Germinal center (tissue), 1 donor: ENCODE results near the gene BTNL9.
"Not testable (repeated sequence)": the region's sequence is repeated elsewhere in the genome, so short reads cannot be mapped to it uniquely, and the experiment has no call there.

Experiments used
- DNase-seq: peaks from one replicate; pipeline ENCODE4 v3.0.0; 2012; ENCODE audit warnings: mixed read lengths, low spot score

The BTNL9 gene

DNA sequence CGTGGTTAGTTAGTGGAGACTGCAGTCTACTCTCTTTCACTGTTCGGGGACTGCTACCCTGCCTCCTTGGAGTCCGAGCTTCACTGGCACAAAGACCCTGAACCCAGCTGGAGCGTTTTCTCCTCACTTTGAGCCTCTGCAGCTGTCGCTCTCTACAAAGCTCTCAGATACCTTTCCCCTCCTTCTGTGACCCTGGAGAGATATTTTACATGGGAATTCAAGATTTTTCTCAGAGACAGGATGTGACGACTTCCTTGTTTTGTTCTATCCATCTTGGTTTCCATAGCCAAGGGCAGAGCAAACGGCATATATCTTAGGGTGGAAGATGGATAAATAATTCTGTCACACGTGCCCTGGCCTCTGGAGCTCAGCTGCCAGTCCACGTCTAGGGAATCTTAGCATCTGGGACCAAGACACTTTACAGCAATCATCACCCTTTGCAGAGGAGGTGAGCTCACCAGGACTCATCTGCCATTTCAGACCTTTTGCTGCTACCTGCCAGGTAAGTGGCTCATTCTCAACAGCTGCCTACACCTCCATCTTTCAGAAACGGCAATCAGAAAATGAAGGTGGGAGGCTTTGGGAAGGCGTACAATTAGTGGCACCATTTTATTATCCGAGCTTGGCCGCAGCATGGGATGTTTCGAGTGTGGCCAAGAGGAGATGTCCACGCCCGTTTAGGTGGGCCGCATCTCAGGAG is at the start of gene BTNL9:
Gene BTNL9 (plus strand): TSS at position 336 of the 700 bp plus-strand sequence. CDS start 5,224 bp downstream, outside the sequence.
- no peak for DNase-seq

DNA sequence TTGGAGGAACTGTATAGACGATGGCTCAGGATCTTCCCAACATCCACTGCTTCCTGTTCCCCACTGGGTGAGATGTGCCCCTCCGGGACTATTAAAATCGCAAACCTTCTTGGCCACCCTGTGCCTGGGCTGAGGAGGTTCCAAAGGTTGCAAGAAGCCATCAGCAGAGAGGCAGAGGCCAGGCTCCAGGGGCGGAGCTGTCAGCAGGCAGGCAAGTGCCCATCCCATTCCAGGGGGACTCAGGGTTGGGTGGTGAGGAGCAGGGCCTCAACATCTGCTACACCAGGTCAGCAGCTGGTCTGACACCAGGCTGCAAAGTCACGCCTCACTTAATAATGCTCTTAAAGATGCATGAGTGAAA is 49.2 kb upstream of the BTNL9 start:
- DNase-seq, result no peak

DNA sequence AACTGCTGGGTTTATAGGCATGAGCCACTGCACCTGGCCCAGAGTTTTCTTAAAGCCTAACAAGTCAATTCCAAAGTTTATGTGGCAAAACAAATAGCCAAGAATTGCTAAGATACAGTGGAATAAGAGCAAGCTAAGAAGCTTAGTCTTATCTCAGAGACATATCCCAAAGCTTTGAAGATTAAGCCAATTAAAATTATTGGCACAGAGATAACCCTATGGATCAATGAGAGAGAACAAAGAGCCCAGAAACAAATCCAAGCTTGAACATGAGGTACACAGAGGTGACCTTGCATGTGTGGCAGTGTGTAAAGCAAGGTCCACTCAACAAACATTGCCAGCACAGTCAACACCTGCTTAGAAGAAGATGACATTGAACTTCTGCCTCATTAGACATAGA is 38.1 kb upstream of the BTNL9 start:
- no peak for DNase-seq

DNA sequence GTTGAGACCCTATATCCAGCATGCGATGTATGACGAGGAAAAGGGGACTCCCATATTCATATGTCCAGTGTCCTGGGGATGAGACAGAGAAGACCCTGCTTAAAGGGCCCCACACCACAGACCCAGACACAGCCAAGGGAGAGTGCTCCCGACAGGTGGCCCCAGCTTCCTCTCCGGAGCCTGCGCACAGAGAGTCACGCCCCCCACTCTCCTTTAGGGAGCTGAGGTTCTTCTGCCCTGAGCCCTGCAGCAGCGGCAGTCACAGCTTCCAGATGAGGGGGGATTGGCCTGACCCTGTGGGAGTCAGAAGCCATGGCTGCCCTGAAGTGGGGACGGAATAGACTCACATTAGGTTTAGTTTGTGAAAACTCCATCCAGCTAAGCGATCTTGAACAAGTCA is 34.3 kb upstream of the BTNL9 start:
- no peak for DNase-seq

DNA sequence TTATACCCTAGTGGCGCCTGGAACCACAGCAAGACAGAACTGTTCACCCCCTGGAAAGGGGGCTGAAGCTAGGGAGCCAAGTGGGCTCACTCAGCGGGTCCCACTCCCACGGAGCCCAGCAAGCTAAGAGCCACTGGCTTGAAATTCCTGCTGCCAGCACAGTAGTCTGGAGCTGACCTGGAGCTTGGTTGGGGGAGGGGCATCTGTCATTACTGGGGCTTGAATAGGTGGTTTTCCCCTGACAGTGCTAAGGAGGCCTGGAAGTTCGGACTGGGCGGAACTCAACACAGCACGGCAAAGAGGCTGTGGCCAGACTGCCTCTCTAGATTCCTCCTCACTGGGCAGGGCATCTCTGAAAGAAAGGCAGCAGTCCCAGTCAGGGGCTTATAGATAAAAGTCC is 31.9 kb upstream of the BTNL9 start:
- no peak for DNase-seq

DNA sequence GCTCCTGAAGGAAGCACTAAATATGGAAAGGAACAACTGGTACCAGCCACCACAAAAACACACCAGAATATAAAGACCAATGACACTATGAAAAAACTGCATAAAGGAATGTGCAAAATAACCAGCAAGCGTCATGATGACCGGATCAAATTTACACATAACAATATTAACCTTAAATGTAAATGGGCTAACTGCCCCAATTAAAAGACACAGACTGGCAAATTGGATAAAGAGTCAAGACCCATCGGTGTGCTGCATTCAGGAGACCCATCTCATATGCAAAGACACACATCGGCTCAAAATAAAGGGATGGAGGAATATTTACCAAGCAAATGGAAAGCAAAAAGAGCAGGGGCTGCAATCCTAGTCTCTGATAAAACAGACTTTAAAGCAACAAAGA is 30.0 kb upstream of the BTNL9 start:
- not testable (repeated sequence) for DNase-seq

DNA sequence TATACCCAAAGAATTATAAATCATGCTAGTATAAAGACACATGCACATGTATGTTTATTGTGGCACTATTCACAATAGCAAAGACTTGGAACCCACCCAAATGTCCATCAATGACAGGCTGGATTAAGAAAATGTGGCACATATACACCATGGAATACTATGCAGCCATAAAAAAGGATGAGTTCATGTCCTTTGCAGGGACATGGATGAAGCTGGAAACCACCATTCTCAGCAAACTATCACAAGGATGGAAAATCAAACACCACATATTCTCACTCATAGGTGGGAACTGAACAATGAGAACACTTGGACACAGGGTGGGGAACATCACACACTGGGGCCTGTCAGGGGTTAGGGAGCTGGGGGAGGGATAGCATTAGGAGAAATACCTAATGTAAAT is 25.4 kb upstream of the BTNL9 start:
- DNase-seq, result not testable (repeated sequence)

DNA sequence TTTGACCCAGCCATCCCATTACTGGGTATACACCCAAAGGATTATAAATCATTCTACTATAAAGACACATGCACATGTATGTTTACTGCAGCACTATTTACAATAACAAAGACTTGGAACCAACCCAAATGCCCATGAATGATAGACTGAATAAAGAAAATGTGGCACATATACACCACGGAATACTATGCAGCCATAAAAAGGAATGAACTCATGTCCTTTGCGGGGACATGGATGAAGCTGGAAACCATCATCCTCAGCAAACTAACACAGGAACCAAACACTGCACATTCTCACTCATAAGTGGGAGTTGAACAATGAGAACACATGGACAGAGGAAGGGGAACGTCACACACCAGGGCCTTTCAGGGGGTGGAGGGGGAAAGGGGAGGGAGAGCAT is 22.6 kb upstream of the BTNL9 start:
- DNase-seq, result not testable (repeated sequence)

DNA sequence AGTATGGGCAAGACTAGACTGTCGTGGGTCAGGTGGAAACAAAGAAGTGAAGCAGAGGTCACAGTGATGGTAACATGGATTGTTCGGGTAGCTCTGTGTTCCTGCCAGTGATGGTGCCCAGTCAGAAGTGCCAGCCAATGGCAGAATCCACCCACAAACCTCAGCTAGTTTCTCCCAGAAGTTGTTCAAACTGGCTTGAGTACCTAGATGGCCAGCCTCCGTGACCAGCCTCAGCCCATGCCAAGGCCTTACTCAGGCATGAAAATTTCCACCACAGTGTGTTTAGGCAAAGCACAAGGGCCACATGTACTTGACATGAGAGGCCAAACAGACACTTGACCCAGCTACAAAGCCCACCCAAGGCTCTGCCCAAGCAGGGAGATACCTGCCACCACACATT is 19.4 kb upstream of the BTNL9 start:
- DNase-seq, result no peak

DNA sequence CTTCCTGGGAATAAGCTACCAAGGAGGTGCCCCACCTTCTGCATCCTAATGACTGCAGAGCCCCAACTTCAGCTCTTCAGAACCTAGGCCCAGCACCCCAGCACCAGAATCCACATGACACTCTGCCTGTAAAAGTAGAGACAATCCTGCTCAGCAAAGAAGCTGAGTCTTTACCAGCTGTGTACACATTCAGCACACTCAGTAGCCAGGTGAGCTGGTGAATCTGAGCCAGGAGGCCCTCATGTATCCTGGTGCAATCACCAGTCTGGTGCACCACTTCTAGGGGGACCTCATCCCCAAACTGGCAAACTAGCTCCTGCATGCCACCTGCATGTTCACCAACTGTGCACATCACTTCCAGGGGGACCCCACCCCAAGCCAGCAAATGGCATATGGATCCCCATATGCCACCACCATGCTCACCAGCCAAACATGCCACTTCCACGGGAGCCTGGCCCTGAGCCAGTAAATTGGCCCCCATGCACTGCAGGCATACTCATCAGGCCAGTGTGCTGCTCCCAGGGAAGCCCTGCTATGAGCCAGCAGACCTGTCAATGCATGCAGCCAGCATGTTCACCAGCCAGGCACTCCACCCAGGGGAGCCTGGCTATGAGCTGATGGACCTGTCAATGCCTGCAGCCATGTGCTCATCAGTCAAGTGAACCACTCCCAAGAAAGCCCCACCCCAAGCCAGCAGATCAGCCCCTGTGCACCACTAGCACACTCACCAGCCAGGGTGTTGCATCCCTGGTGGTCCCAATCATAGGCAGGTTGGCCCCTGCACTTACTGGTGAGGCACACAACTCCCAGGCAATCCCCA is 15.6 kb upstream of the BTNL9 start:
- no peak for DNase-seq

DNA sequence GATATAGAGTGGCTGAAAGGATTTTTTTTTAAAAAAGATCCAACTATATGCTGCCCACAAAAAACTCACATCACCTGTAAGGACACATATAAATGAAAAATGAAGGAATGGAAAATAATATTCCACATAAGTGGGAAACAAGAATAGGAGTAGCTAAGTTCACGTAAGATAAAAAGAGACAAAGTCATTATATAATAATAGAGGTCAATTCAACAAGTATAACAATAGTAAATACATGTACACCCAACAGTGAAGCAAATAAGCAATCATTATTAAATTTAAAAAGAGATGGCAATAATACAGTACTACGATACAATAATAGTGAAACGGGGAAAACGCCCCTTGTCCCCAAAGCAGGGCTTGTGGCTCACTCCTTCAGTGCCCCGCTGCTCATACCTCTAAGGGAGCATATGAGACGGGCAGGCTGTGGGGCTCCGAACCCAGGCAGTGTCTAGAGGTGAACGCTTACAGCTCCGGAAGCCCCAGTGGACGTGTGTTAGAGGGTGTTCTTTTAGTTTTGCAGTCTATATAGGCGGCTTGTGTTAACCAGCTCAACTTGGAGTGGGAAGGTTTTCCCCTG is 12.5 kb upstream of the BTNL9 start:
- DNase-seq, result no peak

DNA sequence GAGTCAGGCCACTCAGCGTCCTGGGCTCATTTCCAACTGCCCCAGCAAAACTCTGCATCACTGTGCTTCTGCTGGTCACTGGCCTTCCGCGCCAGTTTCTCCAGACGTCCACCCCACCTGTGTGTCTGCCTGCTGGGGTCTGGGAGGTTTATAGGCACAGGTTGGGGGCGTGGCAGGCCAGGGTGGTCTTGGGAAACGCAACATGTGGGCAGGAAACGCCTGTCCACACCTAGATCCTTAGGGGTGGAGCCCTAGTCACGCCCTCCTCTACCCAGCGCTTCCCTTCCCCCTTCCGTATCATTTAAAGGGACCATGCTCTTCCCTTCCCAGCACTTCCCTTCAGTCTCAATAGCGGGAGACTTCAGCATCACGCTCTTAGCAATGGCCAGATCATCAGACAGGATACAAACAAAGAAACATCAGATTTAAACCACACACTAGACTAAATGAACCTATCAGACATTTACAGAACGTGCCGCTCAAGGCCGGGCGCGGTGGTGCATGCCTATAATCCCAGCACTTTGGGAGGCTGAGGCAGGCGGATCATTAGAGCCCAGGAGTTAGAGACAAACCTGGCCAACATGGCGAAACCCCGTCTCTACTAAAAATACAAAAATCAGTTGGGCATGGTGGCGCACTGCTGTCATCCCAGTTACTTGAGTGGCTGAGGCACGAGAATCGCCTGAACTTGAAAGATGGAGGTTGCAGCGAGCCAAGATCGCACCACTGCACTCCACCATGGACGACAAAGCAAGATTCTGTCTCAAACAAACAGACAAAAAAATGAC is 11.8 kb upstream of the BTNL9 start:
- DNase-seq, result no peak

DNA sequence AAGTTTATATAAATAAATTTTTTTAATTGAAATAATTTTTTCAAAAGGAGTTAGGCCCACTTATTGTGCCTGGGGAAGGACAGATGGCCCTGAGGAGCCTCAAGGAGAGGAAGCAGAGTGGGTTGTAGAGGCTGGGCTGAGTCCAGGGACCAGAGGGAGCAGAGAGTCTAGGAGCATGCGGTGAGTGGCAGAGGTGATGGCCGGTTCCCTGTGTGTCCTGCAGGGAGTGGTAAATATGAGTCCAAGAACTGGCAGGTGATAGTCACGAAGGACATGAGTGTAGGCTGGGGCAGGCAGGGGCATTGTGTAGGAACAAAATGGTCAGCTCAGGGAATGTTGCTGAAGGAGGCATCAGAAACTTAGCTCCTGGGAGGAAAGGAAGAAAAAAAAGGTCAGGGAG is 8.3 kb upstream of the BTNL9 start:
- DNase-seq, result no peak

DNA sequence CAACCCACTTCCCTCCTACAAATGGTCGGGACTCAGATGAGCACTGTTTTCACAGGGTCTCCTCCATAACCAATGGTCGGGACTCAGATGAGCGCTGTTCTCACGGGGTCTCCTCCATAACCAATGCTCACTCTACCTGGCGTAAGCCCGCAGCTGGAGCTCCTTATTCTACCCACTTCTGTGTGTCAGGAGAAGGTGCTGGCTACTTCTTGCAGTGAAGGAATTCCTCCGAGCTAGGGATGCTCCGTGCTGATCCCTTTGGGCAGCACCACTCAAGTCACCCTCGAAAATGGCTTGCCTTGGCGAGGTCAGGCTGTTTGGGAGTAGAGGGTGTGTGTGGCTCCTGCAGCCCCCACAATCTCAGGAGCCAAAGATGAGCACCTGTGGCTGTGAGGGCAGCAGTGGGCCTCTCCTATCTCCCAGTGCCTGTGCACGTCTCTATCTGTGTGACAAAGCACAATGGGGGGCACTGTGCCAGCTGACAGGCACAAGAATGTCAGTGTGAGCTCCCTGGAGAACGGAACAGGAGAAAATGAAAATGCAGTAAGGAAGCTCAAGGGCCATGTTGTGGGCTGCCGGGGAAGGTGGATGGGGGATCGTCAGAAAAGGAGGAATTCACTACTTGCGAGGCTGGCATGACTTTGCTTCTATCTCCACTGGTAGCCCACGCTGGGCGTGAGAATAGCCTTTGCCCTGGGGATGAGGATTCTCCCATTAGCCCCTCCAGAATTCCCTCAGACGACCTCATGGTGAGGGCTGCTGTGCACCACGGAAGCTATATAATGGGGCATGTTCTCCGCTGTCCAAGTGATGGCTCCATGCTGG is 3.9 kb upstream of the BTNL9 start:
- DNase-seq, result no peak

DNA sequence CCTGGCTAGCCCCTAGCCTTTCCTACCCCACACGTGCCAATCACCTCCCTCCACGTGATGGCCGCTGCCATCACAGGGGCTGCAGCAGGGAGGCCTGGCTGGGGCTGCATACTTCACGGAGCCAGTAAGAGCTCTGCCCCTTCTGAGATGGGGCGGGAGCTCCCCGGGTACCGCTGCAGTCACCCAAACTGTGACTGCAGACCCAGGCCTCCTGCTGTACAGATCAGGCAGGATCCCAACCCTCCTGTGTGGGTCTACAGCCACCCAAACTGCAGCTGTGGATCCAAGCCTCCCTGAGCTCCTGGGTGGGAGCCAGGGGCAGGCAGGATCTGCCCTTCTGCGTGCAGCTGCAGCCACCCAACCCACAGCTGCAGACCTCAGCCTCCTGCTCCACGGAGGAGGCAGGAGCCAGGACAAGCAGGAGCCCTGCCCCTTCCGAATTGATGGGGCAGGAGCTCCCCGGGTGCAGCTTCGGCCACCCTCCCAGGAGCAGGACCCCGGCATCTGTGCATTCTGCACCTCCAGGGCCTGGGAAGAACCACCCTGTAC is 3.2 kb upstream of the BTNL9 start:
- DNase-seq, result no peak

DNA sequence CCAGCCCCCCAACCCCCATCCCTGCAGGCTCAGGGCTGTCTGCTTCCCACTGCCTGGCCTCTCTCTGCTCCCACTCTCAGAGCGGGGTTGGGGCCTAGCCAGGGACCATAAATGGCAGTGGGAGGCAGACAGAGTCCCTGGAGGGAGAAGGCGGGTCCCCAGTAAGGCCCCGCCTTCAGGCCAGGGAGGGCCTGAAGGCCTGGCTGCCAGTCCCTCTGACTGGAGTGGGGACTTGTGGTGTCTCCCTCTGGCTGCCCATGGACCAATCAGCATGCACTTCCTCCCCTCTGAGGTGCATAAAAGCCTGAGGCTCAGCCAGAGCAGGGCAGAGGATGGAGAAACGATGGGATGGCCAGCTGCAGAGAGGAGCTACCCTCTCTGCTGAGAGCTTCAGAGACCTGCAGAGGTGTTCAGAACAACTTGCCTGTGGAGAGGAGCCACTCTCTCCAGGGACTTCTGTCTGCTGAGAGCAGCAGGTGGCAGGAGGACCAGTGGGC is 2.7 kb upstream of the BTNL9 start:
- DNase-seq, result no peak

DNA sequence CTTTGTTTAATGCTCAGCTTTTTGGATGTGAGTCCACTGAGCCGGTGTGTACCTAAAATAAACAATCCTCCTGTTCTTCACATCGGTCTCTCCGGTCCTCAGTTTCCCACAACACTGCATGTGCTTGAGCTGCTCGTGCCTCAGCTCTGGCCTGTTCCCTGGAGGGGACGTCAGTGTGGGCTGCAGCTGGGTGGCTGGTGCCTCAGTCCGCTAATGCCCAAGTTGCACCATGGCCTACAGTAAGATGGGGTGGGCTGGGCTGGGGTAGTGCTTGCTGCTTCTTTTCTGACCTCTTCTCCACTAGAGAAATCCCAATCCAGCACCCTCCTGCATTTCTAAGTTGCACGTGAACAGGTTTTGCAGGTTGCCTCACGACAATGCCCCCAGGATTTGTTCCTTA is 595 bp upstream of the BTNL9 start:
- no peak for DNase-seq

DNA sequence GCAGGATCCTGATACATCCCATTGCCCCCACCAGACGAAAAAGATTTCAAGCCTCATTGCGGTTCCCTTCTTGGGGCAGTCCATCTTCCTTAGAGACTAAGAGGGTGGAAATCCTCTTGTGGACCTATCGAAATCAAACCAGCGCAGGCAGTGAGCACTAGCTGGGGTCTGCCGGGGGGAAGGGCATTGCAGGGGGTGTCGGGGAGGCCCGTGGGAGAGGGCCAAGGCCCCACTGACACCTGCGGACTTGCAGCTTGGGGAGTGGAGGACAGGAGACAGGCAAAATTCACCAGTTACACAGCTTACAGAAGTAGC is 522 bp downstream of the BTNL9 start:
- DNase-seq, result no peak

DNA sequence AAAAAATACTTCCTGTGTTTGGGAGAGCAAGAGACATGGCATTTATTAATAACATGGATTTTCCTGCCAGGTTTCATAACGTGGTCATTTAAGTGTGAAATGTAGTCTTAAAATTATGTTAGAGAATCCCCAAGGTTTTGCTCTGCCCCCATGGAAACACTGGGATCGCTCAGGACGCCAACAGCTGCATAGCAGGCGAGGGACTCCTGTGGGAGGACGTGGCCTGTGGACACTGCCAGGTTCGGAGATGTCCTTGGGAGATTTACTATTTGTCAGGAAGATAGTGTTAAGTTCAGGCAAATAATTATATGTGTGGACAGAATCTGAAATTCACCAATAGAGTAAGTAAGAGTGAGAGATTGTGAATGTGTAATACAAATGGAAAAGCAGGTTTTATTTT is 977 bp downstream of the BTNL9 start:
- DNase-seq, result no peak

DNA sequence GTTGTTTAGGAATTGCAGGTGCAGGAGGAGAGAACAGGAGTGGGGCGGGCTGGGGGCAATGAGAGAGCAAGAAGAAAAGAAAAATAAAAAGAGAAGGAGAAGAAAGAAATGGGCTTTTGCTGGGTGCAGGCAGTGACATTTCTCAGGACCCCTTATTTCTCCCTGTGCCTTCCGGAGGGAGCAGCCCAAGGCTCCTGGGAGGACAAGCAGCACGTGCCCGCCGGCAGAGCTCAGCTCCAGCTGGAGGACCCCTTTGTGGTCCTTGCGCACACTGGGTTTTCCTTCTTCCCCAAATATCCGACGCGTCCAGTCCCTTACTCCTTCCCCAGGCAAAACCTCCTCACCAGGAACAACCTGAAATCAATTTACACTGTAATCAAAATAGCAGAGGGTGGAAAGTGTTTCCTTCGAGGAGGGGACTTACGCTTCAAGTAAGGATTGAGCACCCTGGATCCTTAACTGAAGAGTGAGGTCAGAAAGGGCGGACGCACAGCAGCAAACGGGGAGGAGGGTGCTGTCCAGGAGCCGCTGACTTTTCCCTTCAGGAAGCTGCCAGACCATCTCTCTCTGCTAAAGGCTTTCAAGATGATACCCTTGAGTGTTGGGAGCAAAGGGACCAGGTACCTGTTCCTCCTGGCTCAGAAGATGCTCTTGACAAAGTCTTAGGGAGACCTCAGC is 2.1 kb downstream of the BTNL9 start:
- DNase-seq, result no peak

DNA sequence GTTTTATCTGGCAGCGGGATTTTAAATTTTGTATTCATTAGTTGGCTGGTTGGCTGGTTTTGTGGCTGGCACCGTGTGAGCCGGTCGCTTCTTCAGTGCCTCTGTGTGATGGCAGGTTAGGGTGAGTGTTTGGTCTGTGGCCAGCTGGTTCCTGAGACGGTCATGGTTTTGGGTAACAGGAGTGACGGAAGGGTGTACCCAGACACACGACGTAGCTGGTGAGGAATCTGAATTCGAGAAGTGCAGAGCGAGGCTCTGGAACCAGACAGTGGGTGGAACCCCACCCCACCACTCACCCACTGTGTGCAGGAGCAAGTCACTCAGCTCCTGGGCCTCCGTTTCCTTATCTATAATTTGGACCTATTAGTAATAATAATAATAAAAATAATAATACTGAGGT is 2.7 kb downstream of the BTNL9 start:
- DNase-seq, result no peak
